Mesenchymal stem cell (in vitro differentiated cells and primary cell): ENCODE results near the gene LPAR2.
"Not testable (repeated sequence)": the region's sequence is repeated elsewhere in the genome, so short reads cannot be mapped to it uniquely, and the experiment has no call there.

Experiments
- DNase-seq: peaks from one replicate; pipeline ENCODE4 v3.0.0-alpha.2; 2013
- H2AFZ ChIP-seq: one replicate; pipeline ENCODE4 v1.6.1; 2013; ENCODE audit warnings: low read depth, mild to moderate bottlenecking, control low read depth, inconsistent platforms, low read length, moderate library complexity
- H2AK5ac ChIP-seq: 2 replicates; pipeline ENCODE4 v1.6.1; 2013; ENCODE audit warnings: low read length, moderate library complexity, mild to moderate bottlenecking, inconsistent platforms; ENCODE audit not compliant: severe bottlenecking
- H2BK120ac ChIP-seq: one replicate; pipeline ENCODE4 v1.6.1; 2013; ENCODE audit warnings: low read depth, mild to moderate bottlenecking, inconsistent platforms, low read length, moderate library complexity
- H2BK12ac ChIP-seq, 2 experiments: one replicate each; pipeline ENCODE4 v1.6.1; 2013; ENCODE audit warnings: inconsistent platforms in 2 of 2, low read length in 2 of 2, mild to moderate bottlenecking in 2 of 2, moderate library complexity in 2 of 2, control low read depth in 1 of 2
- H2BK15ac ChIP-seq: one replicate; pipeline ENCODE4 v1.6.1; 2013; ENCODE audit warnings: mild to moderate bottlenecking, low read depth, inconsistent platforms; ENCODE audit not compliant: poor library complexity, severe bottlenecking
- H2BK5ac ChIP-seq: 2 replicates; pipeline ENCODE4 v1.6.1; 2013; ENCODE audit warnings: low read depth, mild to moderate bottlenecking, low read length, control low read depth, inconsistent platforms; ENCODE audit not compliant: poor library complexity, severe bottlenecking
- H3K14ac ChIP-seq, 2 experiments: one replicate each; pipeline ENCODE4 v1.6.1; 2013; ENCODE audit warnings: inconsistent platforms in 2 of 2, low read length in 2 of 2, control low read depth in 1 of 2, mild to moderate bottlenecking in 1 of 2, moderate library complexity in 1 of 2
- H3K18ac ChIP-seq, 2 experiments: one replicate each; pipeline ENCODE4 v1.6.1; 2013; ENCODE audit warnings: inconsistent platforms in 2 of 2, low read length in 2 of 2, control low read depth in 1 of 2, low read depth in 1 of 2, mild to moderate bottlenecking in 1 of 2
- H3K23ac ChIP-seq, 2 experiments: one replicate each; pipeline ENCODE4 v1.6.1; 2013; ENCODE audit warnings: inconsistent platforms in 2 of 2, low read length in 2 of 2, mild to moderate bottlenecking in 2 of 2, moderate library complexity in 2 of 2, control low read depth in 1 of 2
- H3K27ac ChIP-seq: 2 replicates; pipeline ENCODE4 v1.5.1; 2013; ENCODE audit warnings: mild to moderate bottlenecking, moderate library complexity, low read length, control low read depth, inconsistent platforms; ENCODE audit not compliant: poor library complexity, severe bottlenecking
- H3K27me3 ChIP-seq, 2 experiments: 2 replicates each; pipeline versions ENCODE4 v1.6.1 to v1.7.0; 2013; ENCODE audit warnings: low read length in 2 of 2, mild to moderate bottlenecking in 2 of 2, moderate library complexity in 2 of 2, control low read depth in 1 of 2, inconsistent platforms in 1 of 2; ENCODE audit not compliant: control insufficient read depth in 1 of 2, insufficient read depth in 1 of 2
- H3K36me3 ChIP-seq, 2 experiments: 2 replicates each; pipeline versions ENCODE4 v1.6.1 to v1.7.0; 2013; ENCODE audit warnings: low read length in 2 of 2, control low read depth in 1 of 2, inconsistent platforms in 1 of 2, low read depth in 1 of 2, mild to moderate bottlenecking in 1 of 2; ENCODE audit not compliant: insufficient read depth in 2 of 2, control insufficient read depth in 1 of 2
- H3K4ac ChIP-seq, 2 experiments: one replicate each; pipeline ENCODE4 v1.6.1; 2013; ENCODE audit warnings: inconsistent platforms in 2 of 2, low read length in 2 of 2, mild to moderate bottlenecking in 2 of 2, moderate library complexity in 2 of 2, control low read depth in 1 of 2, low read depth in 1 of 2
- H3K4me1 ChIP-seq: 2 replicates; pipeline ENCODE4 v1.6.1; 2013; ENCODE audit warnings: low read depth, low read length, control low read depth; ENCODE audit not compliant: control insufficient read depth, insufficient read depth
- H3K4me2 ChIP-seq: 2 replicates; pipeline ENCODE4 v1.6.1; 2013; ENCODE audit warnings: low read length, mild to moderate bottlenecking, inconsistent platforms; ENCODE audit not compliant: poor library complexity, severe bottlenecking
- H3K4me3 ChIP-seq, 2 experiments: 2 replicates each; pipeline versions ENCODE4 v1.5.1 to v1.7.0; 2013; ENCODE audit warnings: low read length in 2 of 2, mild to moderate bottlenecking in 2 of 2, control low read depth in 1 of 2, low read depth in 1 of 2; ENCODE audit not compliant: insufficient read depth in 1 of 2
- H3K79me1 ChIP-seq: replicated peaks from 2 replicates; pipeline ENCODE4 v1.6.1; 2013; ENCODE audit warnings: mild to moderate bottlenecking, control low read depth, low read length, inconsistent platforms; ENCODE audit not compliant: poor library complexity, severe bottlenecking
- H3K9ac ChIP-seq: 2 replicates; pipeline ENCODE4 v1.7.0; 2013; ENCODE audit warnings: mild to moderate bottlenecking, low read length, moderate library complexity
- H3K9me3 ChIP-seq: 2 replicates; pipeline ENCODE4 v1.7.0; 2013; ENCODE audit warnings: mild to moderate bottlenecking, low read length; ENCODE audit not compliant: control insufficient read depth
- H4K8ac ChIP-seq: one replicate; pipeline ENCODE4 v1.6.1; 2013; ENCODE audit warnings: inconsistent platforms, mild to moderate bottlenecking, low read length, moderate library complexity
- H4K91ac ChIP-seq: one replicate; pipeline ENCODE4 v1.6.1; 2013; ENCODE audit warnings: mild to moderate bottlenecking, low read length, inconsistent platforms
- WGBS: methylation state at CpG from one replicate; pipeline ENCODE4 v1.1.7; 2013; ENCODE audit warnings: mixed read lengths; 5-methylcytosine and 5-hydroxymethylcytosine counted together

The LPAR2 gene

GRCh38 chr19:19615086-19615485 is 12.9 kb downstream of the LPAR2 start:
- H3K9me3 ChIP-seq: no peaks in the 10 kb centered on the region
- 86% methylated on average over 1 of the region's 3 CpGs for WGBS
- no peaks in the 10 kb centered on the region for H3K36me3 ChIP-seq
- DNase-seq: peak; percentile 25
- no peak overlapping the region for H3K4ac ChIP-seq
- H2BK5ac ChIP-seq: no peak overlapping the region
- no peak overlapping the region for H3K27ac ChIP-seq
- H3K27me3 ChIP-seq: no peaks in the 10 kb centered on the region
- H3K14ac ChIP-seq: no peak overlapping the region
- no peak overlapping the region for H3K9ac ChIP-seq
- H2BK12ac ChIP-seq: no peak overlapping the region
- H4K8ac ChIP-seq: no peak overlapping the region
- peaks cover 12% of the 10 kb centered on the region for H3K4me1 ChIP-seq
- no peak overlapping the region for H3K4me3 ChIP-seq
- H3K79me1 ChIP-seq: peaks cover 1% of the 10 kb centered on the region
- no peak overlapping the region for H3K18ac ChIP-seq
- H2AK5ac ChIP-seq: no peak overlapping the region
- no peak overlapping the region for H3K4me2 ChIP-seq
- H2BK15ac ChIP-seq: no peak overlapping the region
- no peak overlapping the region for H2AFZ ChIP-seq
- no peak overlapping the region for H4K91ac ChIP-seq
- no peak overlapping the region for H3K23ac ChIP-seq
- H2BK120ac ChIP-seq: no peak overlapping the region

GRCh38 chr19:19613506-19613905 is 14.5 kb downstream of the LPAR2 start:
- Histone ChIP-seq H3K4me1 (peaks cover 8% of the 10 kb centered on the region), H4K91ac (no peak overlapping the region), H3K23ac (no peak overlapping the region), H2BK120ac (no peak overlapping the region), H3K79me1 (peaks cover 1% of the 10 kb centered on the region), H2AK5ac (no peak overlapping the region), H3K4ac (no peak overlapping the region), H3K9me3 (no peaks in the 10 kb centered on the region), H3K18ac (no peak overlapping the region), H2BK5ac (peak overlapping the region; percentile 14), H3K36me3 (no peaks in the 10 kb centered on the region), H3K9ac (no peak overlapping the region), H2BK15ac (no peak overlapping the region), H2AFZ (no peak overlapping the region), H3K4me2 (no peak overlapping the region), H2BK12ac (no peak overlapping the region), H3K14ac (no peak overlapping the region), H3K4me3 (no peak overlapping the region), H3K27me3 (no peaks in the 10 kb centered on the region), H3K27ac (no peak overlapping the region), H4K8ac (no peak overlapping the region)
- WGBS: 95% methylated on average over 4 of the region's 4 CpGs
- DNase-seq: no peak

GRCh38 chr19:19610376-19611202 is 17.4 kb downstream of the LPAR2 start:
- Histone ChIP-seq H2BK5ac (no peak overlapping the region), H3K9me3 (no peaks in the 10 kb centered on the region), H3K27me3 (no peaks in the 10 kb centered on the region), H4K8ac (no peak overlapping the region), H3K4me3 (no peak overlapping the region), H2BK12ac (no peak overlapping the region), H3K14ac (no peak overlapping the region), H2AK5ac (no peak overlapping the region), H3K9ac (no peak overlapping the region), H3K18ac (no peak overlapping the region), H3K23ac (no peak overlapping the region), H2BK120ac (no peak overlapping the region), H2BK15ac (no peak overlapping the region), H3K79me1 (no peaks in the 10 kb centered on the region), H3K4me1 (peaks cover 5% of the 10 kb centered on the region), H4K91ac (no peak overlapping the region), H3K4ac (no peak overlapping the region), H3K36me3 (no peaks in the 10 kb centered on the region), H3K27ac (no peak overlapping the region), H2AFZ (no peak overlapping the region), H3K4me2 (no peak overlapping the region)
- DNase-seq: no peak
- 95% methylated on average over 8 of the region's 10 CpGs for WGBS

- 92% methylated on average over 8 of the region's 8 CpGs for WGBS
Observed at GRCh38 chr19:19606686-19607085, 21.3 kb downstream of the LPAR2 start.

More at GRCh38 chr19:19606686-19607085, 21.3 kb downstream of the LPAR2 start:
- H3K27ac ChIP-seq, H3K18ac ChIP-seq, H3K4me1 ChIP-seq, H3K9me3 ChIP-seq, H2BK5ac ChIP-seq, H2BK12ac ChIP-seq, H3K9ac ChIP-seq, H4K8ac ChIP-seq, H2AFZ ChIP-seq, H3K4me3 ChIP-seq, H3K4ac ChIP-seq, H3K14ac ChIP-seq, H2BK15ac ChIP-seq, H3K27me3 ChIP-seq, H2BK120ac ChIP-seq, H4K91ac ChIP-seq, H3K79me1 ChIP-seq, H3K36me3 ChIP-seq, DNase-seq, H3K23ac ChIP-seq, H3K4me2 ChIP-seq, H2AK5ac ChIP-seq: not testable (repeated sequence)
